Gastrocnemius medialis (tissue), 4 donors: ENCODE results near the gene MEIS3. TPM values are rescaled to one million over a fixed set of nuclear protein-coding genes. Genes with fewer than 3 reads are reported as not detected.
A peak's percentile ranks its signal among the peaks of the same experiment; 100 is the strongest.

ENCODE experiments used
- ATAC-seq, 2 donors: fragments of 150-250 bp; one replicate each; pipeline ENCODE4 v1.9.1; 2016
- DNase-seq, 2 donors: peaks; one replicate each; pipeline ENCODE4 v3.0.0-alpha.2; 2019
- H3K27ac ChIP-seq, 4 donors: fragments of 200-600 bp; sonication (generic); 1 replicate in 1 of 4; 2 replicates in 3 of 4; pipeline ENCODE4 v1.5.1; 2016 to 2018; ENCODE audit warnings: mild to moderate bottlenecking in 2 of 4, moderate library complexity in 1 of 4
- H3K27me3 ChIP-seq, 3 donors: fragments of 200-600 bp; sonication (generic) in 2 of 3; 1 replicate in 1 of 3; 2 replicates in 2 of 3; pipeline versions ENCODE4 v1.5.1 to v1.6.0; 2016 to 2019; ENCODE audit warnings: mild to moderate bottlenecking in 1 of 3, moderate library complexity in 1 of 3
- H3K36me3 ChIP-seq, 2 donors: fragments of 200-600 bp; sonication (generic) in 1 of 2; one replicate each; pipeline ENCODE4 v1.5.1; 2017 to 2018
- H3K4me1 ChIP-seq, 2 donors: fragments of 200-600 bp; sonication (generic) in 1 of 2; one replicate each; pipeline ENCODE4 v1.5.1; 2016 to 2017; ENCODE audit warnings: mild to moderate bottlenecking in 2 of 2
- H3K4me3 ChIP-seq, 4 donors: fragments of 200-600 bp; sonication (generic) in 3 of 4; 1 replicate in 1 of 4; 2 replicates in 3 of 4; pipeline ENCODE4 v1.5.1; 2016 to 2019; ENCODE audit warnings: mild to moderate bottlenecking in 2 of 4
- H3K9me3 ChIP-seq, 3 donors: fragments of 200-600 bp; sonication (generic) in 2 of 3; 1 replicate in 1 of 3; 2 replicates in 2 of 3; pipeline ENCODE4 v1.5.1; 2016 to 2019
- POLR2A ChIP-seq, 2 donors: fragments of 450-650 bp; IDR thresholded peaks; one replicate each; pipeline ENCODE4 v1.6.1; 2017; ENCODE audit warnings: antibody characterized with exemption in 2 of 2, mild to moderate bottlenecking in 2 of 2, moderate library complexity in 2 of 2
- in situ Hi-C, 4 donors: fragments of 200-750 bp; cut with MboI; loops; one replicate each; pipeline versions ENCODE4 v1.15.0 to v1.8.0; 2017; ENCODE audit warnings: low sequenced_read_pairs in 4 of 4
- intact Hi-C: fragments of 100-400 bp; cut with DNase I; formaldehyde crosslinking; loops from one replicate; pipeline ENCODE4 v1.15.1; 2023; ENCODE audit warnings: low total_unique reads
- total RNA-seq, 4 donors: library from RNA; depleted of rRNA; stranded (reverse); fragments of >200 nt; gene quantifications; one replicate each; pipeline versions ENCODE4 v1.1.0 to v1.2.3, GENCODE V29; 2016
- TF ChIP-seq, protein P1 (sequence below), 5 experiments: fragments of 450-650 bp in 3 of 5; fragments of 200-600 bp in 2 of 5; sonication (generic) in 2 of 5; IDR thresholded peaks in 4 of 5; conservative IDR thresholded peaks in 1 of 5; 1 replicate in 4 of 5; 2 replicates in 1 of 5; pipeline ENCODE4 v1.5.1; 2016 to 2019; ENCODE audit warnings: antibody characterized with exemption in 5 of 5, mild to moderate bottlenecking in 3 of 5, moderate library complexity in 3 of 5

Gene MEIS3
- total RNA-seq, 4 donors from 2014 or later = 0.24 to 5.4 (median 2.2) TPM

DNA sequence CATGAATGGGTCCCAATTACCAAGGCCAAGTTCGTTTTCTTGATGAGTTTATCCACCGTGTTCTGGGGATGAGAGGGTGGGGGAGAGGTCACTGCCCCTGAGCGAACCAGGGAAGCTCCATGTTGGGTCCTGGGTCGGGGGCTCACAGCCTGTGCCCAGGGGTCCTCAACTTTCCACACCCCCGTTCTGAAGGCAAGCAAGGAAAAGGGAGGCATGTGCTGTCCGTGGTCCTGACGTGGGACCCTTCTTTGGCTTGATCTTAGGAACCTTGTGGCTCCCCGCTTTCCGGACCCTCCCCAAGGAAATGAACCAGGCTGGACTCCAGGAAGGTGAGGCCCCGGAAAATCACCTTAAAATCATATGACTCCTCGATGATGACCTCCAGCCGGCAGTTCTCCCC is 18.2 kb upstream of the MEIS3 start:
- Histone ChIP-seq H3K27ac (no peak overlapping the region), H3K36me3 (no peaks in the 10 kb centered on the region), H3K4me1 (no peaks in the 10 kb centered on the region), H3K9me3 (no peaks in the 10 kb centered on the region), H3K4me3 (no peak overlapping the region), H3K27me3 (peaks cover 15 to 32% (median 21%) of the 10 kb centered on the region in 3 donors)
- TF ChIP-seq POLR2A (IDR thresholded peaks at IDR 0.05) = no peak
- TF ChIP-seq, protein P1, sequence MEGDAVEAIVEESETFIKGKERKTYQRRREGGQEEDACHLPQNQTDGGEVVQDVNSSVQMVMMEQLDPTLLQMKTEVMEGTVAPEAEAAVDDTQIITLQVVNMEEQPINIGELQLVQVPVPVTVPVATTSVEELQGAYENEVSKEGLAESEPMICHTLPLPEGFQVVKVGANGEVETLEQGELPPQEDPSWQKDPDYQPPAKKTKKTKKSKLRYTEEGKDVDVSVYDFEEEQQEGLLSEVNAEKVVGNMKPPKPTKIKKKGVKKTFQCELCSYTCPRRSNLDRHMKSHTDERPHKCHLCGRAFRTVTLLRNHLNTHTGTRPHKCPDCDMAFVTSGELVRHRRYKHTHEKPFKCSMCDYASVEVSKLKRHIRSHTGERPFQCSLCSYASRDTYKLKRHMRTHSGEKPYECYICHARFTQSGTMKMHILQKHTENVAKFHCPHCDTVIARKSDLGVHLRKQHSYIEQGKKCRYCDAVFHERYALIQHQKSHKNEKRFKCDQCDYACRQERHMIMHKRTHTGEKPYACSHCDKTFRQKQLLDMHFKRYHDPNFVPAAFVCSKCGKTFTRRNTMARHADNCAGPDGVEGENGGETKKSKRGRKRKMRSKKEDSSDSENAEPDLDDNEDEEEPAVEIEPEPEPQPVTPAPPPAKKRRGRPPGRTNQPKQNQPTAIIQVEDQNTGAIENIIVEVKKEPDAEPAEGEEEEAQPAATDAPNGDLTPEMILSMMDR (IDR thresholded peaks at IDR 0.05 in 4 of 5, conservative IDR thresholded peaks at IDR 0.05 in 1 of 5) = no peak
- ATAC-seq = no peak
- intact Hi-C loops (loop anchor here (2.0 kb wide), 2 partner anchors 45 to 161 kb away; no protein-coding TSS in a partner anchor), in situ Hi-C loops (loop anchor here in 3 of 4 donors (5.0 kb wide), 3 partner anchors 80 to 270 kb away; partner anchors contain the start of gene NAPA (in 2 of the 3))
- no peak for DNase-seq

DNA sequence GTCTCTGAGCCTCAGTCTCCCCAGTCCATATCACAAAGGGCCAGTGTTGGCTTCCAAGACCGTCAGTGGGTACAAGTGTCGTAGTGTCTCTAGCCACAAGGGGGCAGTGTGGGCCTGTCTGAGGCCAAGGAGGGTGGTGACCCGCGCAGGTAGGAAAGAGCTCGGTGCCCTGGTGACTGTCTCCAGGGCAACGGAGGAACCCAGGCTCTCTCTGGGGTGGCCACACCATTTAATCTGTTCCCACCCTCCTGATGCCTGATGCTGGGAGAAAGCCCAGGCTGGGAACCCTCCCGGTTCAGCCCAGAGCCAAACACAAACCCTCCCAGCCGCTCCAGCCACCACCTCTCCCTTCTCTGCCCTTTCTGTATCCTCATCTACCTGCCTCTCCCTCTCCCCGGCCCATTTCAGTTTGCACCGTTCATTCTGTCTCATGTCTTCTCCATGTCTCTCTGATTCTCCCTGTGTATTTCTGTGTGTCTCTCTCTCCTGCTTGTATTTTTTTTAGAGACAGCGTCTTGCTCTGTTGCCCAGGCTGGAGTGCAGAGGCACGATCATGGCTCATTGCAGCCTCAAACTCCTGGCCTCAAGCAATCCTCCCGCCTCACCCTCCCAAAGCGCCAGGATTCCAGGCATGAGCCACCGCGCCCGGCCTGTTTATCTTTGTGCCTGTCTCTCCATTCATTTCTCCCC is 17.5 kb upstream of the MEIS3 start:
- in situ Hi-C loops (loop anchor here in 3 of 4 donors (5.0 kb wide), 3 partner anchors 80 to 270 kb away; partner anchors contain the start of gene NAPA (in 2 of the 3)), intact Hi-C loops (loop anchor here (1.0 to 2.0 kb wide), 5 partner anchors 46 to 270 kb away; partner anchors contain the start of gene NAPA)
- Histone ChIP-seq H3K4me3 (no peak overlapping the region), H3K36me3 (no peaks in the 10 kb centered on the region), H3K4me1 (no peaks in the 10 kb centered on the region), H3K27ac (no peak overlapping the region), H3K27me3 (peaks cover 15 to 34% (median 26%) of the 10 kb centered on the region in 3 donors), H3K9me3 (no peaks in the 10 kb centered on the region)
- ATAC-seq (peak; percentile 92 to 96), DNase-seq (peak; percentile 51 to 74)
- TF ChIP-seq, protein P1 (IDR thresholded peaks at IDR 0.05 in 4 of 5, conservative IDR thresholded peaks at IDR 0.05 in 1 of 5) = peak; percentile 85 to 96 (median 93)
- no peak for TF ChIP-seq POLR2A (IDR thresholded peaks at IDR 0.05)

DNA sequence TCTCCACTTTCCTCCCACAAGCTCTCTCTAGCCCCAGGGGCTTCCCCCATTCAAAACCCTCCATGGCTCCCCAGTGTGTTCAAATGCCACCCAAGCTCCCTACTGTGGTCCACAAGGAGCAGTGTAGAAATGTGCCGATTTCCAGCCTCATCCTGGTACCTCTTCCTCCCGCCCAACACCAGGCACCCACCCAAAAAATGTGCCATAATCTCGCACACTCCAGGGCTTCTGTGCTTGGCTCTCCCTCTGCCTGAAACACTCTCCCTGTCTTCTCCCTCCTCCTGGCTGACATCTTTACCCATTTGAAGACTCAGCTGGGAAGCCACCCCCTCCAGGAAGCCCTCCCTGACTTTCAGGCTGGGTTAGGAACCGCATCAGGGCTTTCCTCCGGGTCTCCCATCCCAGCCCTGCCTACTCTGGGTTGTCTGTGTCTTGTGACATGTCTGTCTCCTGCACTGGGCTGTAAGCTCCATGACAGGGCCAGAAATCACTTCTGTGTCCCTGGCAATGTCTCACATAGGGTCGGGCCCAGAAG is 16.6 kb upstream of the MEIS3 start:
- H3K27me3 ChIP-seq = peaks cover 23 to 37% (median 35%) of the 10 kb centered on the region in 3 donors
- in situ Hi-C loops = loop anchor here in 3 of 4 donors (5.0 kb wide), 3 partner anchors 81 to 271 kb away; partner anchors contain the start of gene NAPA (in 2 of the 3)
- no peak for DNase-seq

GRCh38 chr19:47435196-47435595 is 15.9 kb upstream of the MEIS3 start:
- Histone ChIP-seq H3K4me3 (no peak overlapping the region), H3K9me3 (no peaks in the 10 kb centered on the region), H3K36me3 (no peaks in the 10 kb centered on the region), H3K4me1 (peaks cover 4 to 5% of the 10 kb centered on the region in 2 donors), H3K27ac (no peak overlapping the region), H3K27me3 (peaks cover 30 to 44% (median 42%) of the 10 kb centered on the region in 3 donors)
- ATAC-seq (no peak), DNase-seq (no peak)
- intact Hi-C loops (no loop called here), in situ Hi-C loops (loop anchor here in 3 of 4 donors (5.0 kb wide), 3 partner anchors 82 to 272 kb away; partner anchors contain the start of gene NAPA (in 2 of the 3))
- TF ChIP-seq POLR2A (IDR thresholded peaks at IDR 0.05) = no peak
- TF ChIP-seq, protein P1 (IDR thresholded peaks at IDR 0.05 in 4 of 5, conservative IDR thresholded peaks at IDR 0.05 in 1 of 5) = no peak

More for the DNA sequence above, 16.6 kb upstream of the MEIS3 start:
- no peak overlapping the region for H3K4me3 ChIP-seq
- no peak for ATAC-seq
- no peak for TF ChIP-seq POLR2A (IDR thresholded peaks at IDR 0.05)
- TF ChIP-seq, protein P1 (IDR thresholded peaks at IDR 0.05 in 4 of 5, conservative IDR thresholded peaks at IDR 0.05 in 1 of 5) = no peak
- intact Hi-C loops = loop anchor here (1.0 to 2.0 kb wide), 5 partner anchors 47 to 271 kb away; partner anchors contain the start of gene NAPA
- no peaks in the 10 kb centered on the region for H3K36me3 ChIP-seq
- H3K9me3 ChIP-seq = no peaks in the 10 kb centered on the region
- no peaks in the 10 kb centered on the region for H3K4me1 ChIP-seq
- no peak overlapping the region for H3K27ac ChIP-seq
